Measurements from ENCODE around the gene GPC5.
"Not testable (repeated sequence)": the region's sequence is repeated elsewhere in the genome, so short reads cannot be mapped to it uniquely, and the experiment has no call there.

The GPC5 gene

DNA sequence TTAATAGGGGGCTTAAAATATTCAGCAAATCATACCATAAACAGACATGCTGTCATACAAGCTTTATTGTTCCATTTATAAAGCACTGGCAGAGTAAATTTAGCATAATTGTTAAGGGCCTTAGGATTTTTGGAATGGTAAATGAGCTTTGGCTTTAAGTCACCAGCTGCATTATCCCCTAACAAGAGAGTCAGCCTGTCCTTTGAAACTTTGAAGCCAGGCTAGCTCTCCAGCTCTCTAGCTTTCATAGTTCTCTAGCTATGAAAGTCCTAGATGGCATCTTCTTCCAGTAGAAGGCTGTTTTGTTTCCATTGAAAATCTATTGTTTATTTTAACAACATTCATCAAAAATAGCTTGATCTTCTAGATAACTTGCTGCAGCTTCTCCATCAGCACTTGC lies 1407.3 kb downstream of the GPC5 start:
- no peak for FAIRE-seq

DNA sequence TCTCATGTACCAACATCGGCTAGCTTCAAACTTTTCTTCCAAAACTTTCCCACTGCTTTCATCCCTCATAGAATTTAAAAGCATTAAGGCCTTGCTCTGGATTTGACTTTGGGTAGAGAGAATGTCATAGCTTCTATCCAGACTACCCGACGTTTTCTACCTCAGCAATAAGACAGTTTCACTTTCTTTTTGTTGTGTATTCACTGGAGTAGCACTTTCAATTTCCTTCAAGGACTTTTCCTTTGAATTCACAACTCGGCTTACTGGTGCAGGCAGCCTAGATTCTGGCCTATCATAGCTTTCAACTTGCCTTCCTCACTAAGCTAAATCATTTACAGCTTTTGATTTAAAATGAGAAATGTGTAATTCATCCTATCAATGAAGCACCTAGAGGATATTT lies 1407.8 kb downstream of the GPC5 start:
- FAIRE-seq, result no peak

DNA sequence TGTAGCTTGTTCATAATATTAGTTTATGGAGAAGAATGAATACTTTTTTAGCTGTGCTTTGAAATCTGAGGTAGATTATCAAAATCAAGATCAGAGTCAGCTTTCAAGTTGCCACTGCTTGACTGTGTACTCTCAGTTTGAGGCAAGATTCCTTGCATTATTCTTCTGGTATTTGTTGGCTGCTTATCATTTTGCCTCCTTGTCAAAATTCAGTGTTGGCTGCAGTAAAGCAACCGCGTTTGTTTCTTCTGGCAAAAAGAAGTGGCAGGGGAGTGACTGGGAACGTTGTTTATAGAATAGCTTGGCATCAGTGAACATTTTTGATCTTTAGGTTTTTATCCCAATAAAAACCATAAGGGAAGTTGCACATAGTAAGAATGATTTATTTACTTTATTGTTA lies 1408.9 kb downstream of the GPC5 start:
- no peak for FAIRE-seq

DNA sequence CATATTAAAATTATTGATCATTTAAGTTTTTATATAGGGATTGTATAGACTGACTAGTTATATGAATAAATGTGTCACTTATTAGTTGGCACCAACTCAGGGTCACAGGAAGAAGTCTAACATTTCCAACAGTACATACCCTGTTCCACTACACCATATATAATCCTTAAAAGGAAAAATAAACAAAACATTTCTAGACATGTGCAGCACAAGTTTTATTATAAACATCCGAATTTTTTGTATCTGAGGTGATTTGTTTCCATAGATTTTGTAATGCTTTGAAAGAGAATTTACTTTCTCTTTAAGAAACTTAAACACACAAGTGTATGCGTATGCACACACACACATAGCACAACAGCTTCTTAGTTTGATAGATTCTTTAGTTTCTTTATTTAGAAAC lies 1409.5 kb downstream of the GPC5 start:
- FAIRE-seq, result no peak

DNA sequence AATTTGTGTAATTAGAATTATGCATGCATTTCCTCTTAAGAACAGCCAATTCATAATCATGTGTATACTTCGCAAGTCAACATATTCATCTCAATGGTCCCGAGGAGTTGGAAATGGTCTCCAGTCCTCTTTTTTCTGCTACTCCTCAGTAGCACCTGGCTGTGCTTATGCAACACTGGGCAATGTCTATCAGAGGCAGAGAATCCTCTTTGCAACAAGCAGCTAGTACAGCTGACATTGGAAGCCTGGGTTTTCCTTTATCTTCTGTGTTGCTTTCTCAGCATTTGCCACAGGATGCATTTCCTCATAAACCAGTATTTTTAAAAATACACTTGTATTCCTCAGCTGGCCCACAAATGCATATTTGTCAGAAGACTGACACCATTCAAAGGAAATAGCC lies 1422.9 kb downstream of the GPC5 start:
- FAIRE-seq, result no peak

DNA sequence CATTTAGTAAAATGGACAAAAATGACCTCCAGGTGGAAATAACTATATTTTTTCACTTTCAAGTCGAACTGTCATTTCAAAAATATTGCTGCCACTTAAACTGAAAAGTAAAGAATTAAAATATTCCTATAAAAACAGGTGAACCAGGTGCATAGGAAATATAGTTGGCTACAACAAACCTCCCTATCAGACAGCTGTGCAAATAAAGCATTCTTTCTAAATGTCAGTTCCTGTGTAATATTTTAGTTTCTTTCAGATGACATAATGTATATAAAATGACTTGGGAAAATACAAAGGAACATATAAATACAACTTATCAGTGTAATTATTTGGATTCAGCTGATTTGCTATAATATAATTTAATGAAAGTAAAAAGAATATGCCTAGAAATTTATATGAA lies 1424.6 kb downstream of the GPC5 start:
- no peak for FAIRE-seq

DNA sequence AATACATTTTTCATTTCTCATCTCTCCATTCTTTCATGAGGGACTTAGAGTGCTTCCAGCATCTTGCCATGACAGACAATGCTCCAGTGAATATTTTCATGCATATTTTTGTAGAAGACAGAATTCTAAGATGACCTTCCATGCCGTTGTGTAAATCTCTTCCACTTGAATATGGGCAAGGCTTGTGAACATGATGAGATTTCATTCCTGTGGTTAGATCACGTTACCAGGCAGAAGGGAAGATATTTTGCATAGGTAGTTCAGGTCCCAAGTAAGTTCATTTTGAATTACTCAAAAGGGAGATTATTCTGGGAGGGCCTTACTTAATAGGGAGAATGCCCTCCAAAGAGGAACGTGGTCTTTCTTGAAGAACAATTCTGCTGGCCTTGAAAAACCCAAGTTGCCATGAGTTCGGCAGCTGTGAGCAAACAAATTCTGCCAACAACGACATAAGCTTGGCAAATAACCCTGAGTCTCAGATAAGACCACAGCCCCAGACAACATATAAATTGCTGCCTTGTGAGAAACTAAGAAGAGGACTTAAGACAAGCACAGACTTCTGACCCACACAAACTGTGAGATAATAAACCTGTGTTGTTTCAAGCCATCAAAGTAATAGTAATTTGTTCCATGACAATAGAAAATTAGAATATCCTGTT lies 1427.6 kb downstream of the GPC5 start:
- FAIRE-seq, result no peak

DNA sequence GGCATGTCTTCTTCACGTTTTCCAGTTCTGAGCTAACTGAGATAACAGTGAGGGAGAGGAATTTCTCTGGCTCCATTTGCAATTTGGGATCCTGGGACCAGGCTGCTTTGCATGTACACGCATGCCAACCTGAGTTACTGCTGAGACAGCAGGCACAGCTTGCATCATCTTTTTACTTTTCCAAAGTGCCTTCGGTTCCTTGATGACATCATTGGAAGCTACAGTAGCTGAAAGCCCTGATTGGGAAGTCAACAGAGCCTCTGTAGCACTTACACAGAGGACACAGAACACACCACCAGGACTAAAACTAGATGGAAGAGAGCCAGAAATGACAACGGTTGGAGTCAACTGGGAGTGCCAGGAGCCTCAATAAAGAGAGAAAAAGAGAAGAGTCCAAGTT lies 1429.1 kb downstream of the GPC5 start:
- FAIRE-seq, result no peak

DNA sequence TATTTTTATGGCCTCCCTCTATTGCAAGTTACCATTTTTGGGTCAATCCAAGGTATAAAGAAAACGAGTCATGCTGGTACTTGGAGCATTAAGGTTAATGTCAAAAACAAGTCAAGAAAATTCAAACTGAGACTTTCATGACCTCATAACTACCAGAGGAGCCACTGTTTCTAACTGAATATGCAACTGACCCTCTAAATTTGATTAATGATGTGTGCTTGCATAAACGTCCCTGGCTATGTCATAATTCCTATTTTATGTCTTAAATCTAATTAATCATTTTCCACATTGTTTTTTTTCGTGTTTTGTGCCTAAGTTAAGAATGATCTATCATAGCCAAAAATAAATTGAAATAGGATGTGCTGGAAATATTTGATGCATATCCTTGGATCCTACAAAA lies 1431.5 kb downstream of the GPC5 start:
- FAIRE-seq, result no peak

DNA sequence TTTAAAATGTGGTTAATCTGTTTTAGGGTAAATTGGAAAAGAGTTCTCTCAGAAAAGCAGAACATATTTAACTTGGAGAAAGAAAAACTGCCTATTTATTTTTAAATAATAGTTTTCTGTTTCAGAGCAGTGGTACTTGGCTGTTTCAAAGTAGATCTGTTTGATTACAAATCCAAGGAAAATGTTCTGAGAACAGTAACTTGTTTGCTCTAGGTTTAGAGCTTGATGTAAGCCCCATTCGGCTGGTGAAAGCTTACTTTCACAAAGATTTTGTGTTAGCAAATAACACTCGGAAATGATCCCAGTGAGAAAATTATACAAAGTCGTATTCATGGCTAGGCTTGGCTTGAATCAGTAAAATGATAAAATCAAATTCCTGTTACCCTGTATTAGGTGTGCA lies 1432.4 kb downstream of the GPC5 start:
- FAIRE-seq, result no peak

DNA sequence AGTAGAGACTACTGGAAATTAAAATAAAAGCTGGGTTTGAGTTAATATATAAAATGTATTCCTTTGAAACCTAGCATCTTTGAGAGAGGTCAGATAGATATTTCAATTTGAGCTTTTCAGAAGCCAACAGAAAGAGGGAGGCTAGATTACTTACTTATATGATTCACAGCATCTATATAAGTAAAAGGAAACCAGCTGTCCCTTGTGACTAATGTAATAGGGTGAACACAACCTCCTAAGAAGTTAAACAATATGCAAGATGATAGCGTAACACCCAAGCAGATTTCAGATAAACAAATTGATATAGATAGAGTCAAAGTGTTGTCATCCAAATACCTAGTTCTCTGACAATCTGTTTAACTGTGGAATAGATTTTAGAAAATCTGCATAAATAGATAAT lies 1434.7 kb downstream of the GPC5 start:
- FAIRE-seq, result no peak

DNA sequence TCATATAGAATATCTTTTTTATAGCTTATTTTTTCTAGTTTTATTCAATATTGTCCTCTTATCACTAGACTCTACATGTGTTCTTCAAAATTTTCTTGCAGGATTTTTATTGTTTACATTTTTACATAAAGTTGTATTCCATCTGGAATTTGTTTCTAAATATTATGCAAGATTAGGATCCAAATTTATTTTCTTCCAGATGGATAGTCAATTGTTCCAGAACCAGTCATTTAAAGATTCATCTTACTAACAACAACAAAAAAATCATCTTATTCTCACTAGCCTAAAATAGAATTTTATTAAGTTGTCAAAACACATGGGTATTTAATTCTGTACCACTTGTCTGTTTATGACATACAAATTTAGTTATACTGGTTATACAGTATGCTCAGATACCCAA lies 1437.8 kb downstream of the GPC5 start:
- FAIRE-seq, result no peak

DNA sequence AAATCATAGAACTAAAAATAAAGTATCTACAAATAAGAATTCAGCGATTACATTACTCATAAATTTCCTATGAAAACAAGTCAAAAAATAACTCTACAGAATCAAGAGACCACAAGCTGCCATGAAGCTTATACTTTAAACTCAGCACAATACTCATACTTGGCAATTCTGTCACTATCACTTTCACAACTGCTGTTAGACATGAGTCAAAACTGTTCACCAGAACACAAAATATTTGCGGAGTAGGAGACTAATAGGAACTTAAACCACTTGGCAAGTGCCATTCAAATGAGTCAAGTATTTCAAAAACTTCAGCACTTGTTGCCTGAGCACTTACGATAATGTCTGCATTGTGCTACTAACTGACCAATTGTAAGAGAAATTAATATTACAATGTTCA lies 1440.4 kb downstream of the GPC5 start:
- no peak for FAIRE-seq

DNA sequence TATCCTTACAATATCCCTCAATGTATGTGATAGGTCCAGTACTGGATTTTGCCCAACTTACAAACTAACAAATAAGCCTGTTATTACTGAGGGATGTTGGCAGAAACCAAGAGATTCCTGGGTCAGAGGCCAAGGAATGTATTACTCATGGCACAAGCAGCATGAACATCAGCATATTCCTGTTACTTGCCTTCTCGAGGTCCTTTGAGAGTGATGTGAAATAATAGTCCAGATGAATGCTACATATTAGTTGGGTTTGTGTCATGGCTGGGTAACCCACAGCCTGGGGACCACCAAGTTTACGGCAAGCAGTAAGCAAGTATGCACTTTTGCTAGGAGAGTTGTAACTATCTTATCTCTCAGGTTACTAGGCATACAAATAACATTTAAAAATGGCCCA lies 1443.7 kb downstream of the GPC5 start:
- no peak for FAIRE-seq

DNA sequence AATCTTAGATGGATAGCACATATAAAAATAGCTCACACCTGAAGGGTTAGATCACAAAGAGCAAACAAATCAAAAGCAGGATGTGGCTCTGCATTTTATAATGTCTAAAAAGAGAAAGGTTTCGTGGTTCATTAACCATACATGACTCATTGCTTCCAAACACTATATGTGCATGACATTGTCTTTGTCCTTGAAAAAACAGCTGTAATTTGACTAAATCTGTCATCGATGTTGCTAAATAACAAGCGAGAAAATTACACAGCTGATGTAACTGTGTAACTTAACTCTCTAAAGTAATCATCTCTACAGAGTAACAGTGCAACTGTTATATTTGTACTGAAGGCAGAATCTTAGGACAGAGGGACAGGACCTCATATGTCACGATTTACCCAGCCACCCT lies 1445.1 kb downstream of the GPC5 start:
- no peak for FAIRE-seq

DNA sequence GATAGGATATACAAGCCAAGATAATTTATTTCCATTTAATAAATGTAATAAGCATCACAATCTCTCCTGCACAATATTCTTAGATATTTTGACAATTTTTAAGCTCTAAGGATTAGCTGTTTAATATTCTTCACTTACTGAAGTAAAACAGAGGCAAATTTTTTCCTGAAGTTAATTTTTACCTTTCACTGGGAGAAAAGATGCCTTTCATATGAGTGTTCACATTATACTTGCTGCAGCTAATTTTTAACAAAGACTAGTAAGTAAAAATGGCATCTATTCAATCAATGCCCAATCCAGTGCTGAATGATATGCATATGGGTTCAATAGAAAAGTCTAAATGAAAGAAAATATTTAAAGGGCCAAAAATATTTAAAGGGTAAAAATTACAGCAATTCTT lies 1451.0 kb downstream of the GPC5 start:
- no peak for FAIRE-seq

DNA sequence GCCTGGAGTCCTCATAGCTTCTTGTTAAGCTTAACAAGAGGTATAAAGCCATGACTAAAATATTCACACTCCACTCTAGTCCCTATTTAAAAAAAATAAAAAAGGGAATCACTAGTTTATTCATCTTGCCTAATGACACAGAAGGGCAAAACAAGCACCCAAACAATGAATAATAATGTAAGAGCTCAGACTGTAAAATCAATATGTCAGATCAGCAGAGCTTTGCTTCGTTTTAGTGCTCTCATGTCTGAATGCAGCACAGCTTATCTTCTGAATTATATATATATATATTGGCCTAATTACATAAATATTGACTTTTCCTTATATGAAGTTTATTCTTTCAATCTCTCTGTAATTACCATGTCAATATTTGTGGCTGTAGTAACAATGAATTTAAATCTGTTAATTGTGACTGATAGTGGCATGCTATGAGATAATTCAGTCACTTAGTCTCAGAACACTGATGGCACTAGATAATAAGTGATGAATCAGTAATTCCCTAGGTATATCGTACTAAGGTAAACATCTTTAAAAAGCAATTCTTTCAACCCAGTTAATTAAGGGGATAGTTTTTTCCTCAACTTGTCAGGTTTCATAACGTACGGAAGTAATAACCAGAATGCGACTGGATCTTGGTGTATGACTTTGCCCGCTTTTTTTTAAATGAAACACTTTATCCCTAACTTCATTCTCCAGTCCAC lies 1466.3 kb downstream of the GPC5 start:
- no peak for FAIRE-seq

DNA sequence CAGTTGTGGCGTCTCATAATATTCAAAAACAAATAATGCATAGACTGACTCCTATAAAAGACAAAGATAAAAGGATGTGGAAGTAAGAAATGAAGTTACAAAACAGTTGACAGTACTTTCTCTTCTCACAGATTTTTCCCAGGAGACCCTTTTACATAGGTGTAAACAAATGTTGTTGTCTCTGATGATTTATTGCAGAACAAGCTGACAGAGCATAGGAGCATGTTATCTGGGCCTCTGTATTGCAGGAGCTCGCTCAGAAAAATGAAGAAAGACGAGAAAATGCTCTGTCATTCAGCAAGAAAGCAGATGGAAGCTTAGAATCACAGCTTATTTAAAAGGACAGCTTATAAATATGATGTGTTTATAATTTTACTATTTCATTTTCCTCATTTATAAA lies 1474.6 kb downstream of the GPC5 start:
- FAIRE-seq, result no peak

DNA sequence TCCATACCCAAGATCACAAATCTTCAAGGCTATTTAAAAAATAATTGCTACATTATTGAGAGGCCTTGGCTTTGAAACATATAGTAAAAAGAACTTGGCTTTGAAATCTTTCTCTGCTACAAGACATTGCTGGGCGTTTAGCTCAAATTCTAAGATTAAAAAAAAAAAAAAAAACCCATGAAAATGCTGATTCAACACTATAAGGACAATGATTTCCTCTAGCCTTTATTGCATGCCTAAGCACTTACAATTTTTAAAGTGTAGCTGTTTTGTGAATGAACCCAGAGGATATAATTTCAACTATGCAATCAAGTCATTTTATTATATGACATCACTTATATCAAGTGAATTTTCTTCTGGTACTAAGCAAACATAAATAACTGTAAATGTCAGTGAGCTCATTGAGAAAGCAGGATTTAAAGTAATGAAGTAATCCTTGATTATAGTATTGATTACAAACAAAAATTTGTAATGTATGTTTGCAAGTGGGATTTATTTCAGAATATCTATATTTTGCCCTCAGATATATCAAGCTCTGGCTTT lies 1488.2 kb downstream of the GPC5 start:
- no peak for FAIRE-seq

DNA sequence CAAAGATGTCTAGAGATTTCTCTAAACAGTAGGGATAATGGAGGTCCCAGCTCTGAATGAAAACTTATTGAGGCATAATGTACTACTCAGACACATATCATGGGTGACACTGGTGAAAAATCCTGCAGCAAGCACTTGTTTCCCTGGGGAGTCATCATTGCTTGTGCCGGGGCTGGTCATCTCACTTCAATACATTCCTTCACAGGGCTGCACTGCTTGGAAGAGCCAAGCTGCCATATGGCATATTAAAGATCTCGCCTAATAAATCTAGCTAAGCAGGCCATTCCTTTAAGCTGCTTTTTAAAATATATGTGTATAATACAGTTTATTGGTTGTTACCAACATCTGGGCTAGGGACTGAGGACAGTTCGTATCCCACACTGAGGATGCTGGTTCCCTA lies 1496.0 kb downstream of the GPC5 start:
- FAIRE-seq, result no peak

DNA sequence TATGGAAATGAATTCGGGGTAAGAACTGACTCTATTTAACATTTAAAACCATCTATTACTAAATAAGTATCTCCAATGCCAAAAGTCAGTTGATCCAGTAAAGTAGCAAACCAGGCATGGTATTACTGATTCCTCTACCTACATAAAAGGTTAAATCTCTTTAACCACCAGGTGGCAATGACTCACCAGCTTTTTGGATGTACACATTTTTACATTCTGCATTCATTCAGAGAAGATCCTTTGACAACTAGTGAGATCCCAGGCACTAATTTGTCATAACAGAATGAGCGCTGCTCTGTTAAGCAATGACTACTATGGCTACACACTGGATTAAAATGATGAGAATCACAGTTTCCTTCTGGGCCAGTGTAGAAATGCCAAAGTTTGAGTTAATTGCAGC lies 1498.4 kb downstream of the GPC5 start:
- FAIRE-seq, result no peak

DNA sequence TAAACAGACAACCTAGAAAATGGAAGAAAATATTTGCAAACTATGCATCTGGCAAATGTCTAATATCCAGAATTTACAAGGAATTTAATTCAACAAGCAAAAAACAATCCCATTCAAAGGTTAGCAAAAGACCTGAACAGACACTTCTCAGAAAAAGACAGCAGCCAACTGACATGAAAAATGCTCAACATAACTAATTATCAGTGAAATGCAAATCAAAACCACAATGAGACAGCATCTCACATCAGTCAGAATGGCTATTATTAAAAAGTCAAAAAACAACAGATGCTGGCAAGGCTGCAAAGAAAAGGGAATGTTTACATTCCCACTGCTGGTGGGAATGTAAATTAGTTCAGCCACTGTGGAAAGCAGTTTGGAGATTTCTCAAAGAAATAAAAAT lies 1500.5 kb downstream of the GPC5 start:
- not testable (repeated sequence) for FAIRE-seq

DNA sequence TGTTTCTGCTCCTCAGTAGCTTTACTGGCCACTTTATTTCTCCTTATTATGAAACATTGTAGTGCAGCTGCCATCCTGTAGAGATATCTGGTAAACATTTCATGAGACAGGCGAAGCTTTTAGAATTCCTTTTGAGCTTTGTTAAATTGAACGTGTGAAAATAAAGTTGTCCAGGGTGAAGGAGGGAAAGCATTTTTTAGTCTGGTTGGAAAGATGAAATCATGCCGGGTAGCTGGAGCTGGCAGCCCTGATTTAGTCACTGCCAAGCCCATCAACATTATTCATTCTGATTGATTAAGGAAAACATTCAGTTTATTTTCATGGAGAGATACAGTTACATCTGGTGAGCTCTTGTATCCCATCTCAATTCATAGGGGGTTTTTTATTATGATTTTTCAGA lies 1502.0 kb downstream of the GPC5 start:
- no peak for FAIRE-seq

DNA sequence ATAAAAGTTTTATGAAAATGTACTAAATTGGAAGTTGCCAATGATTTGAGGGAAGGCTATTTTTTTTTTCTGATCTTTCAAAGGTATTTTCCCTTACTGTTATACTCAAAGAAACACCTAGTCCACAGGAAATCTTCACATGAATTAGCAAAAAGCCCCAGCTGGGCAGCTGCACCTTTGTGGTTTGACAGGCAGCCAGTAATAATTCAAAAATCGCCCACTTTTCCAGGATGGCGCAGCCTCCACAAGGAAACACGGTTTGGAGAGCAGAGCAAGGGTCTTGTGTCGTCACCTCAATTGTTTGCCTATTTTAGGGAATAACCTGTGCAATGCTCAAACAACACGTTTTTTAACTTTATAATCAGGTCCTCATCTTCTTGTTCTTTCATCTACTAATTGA lies 1503.3 kb downstream of the GPC5 start:
- FAIRE-seq, result no peak

DNA sequence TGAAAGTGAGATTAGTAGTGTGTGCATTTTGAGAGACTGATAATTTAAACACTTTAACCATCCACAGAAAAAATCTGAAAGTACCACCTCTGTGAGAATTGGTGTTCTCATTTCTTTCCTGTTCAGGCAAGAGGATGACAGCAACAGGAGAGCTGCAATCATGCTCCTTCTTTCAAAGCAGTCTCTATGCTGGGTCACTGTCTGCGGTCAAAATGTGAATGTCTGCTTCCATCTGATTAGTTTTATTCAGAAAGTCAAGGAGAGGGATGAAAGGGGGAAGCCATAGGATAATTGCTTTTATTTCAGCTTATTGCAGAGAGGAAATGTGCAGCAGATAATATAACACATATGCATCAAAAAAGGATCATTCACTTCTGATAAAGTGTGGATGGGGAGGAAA lies 1514.2 kb downstream of the GPC5 start:
- no peak for FAIRE-seq
